ENCODE measurements around the gene SLAMF6.
"Not testable (repeated sequence)": the region's sequence is repeated elsewhere in the genome, so short reads cannot be mapped to it uniquely, and the experiment has no call there.

The SLAMF6 gene

DNA sequence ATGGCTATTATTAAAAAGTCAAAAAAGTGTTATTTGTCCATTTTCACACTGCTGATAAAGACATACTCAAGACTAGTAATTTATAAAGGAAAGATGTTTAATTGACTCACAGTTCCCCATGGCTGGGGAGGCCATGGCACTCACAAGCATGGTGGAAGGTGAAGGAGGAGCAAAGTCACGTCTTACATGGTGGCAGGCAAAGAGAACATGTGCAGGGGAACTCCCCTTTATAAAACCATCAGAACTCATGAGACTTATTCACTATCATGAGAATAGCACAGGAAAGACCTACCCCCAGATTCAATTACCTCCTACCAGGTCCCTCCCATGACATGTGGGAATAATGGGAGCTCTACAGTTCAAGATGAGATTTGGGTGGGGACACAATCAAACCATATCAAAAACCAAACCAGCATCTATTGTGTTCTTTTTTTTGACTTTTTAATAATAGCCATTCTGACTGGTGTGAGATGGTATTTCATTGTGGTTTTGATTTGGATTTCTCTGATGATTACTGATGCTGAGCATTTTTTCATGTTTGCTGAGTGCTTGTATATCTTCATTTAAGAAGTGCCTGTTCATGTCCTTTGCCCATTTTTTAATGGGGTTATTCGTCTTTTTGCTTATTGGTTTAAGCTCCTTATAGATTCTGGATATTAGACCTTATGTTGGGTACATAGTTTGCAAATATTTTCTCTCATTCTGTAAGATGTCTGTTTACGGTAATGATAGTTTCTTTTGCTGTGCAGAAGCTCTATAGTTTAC, 24.6 kb downstream of the SLAMF6 start:
- H4K91ac ChIP-seq (ENCODE audit: low read length); H3K79me1 ChIP-seq (replicated peaks; ENCODE audit: low read length, poor library complexity, severe bottlenecking); H3K4me1 ChIP-seq (ENCODE audit: control insufficient read depth, insufficient read depth, low read depth, low read length); H2AFZ ChIP-seq (ENCODE audit: low read depth, low read length); H3K4me2 ChIP-seq (ENCODE audit: low read length, poor library complexity, severe bottlenecking); H2BK120ac ChIP-seq (ENCODE audit: low read depth, low read length); H3K36me3 ChIP-seq (ENCODE audit: control insufficient read depth in 1 of 2, insufficient read depth in 2 of 2, low read depth in 1 of 2, low read length in 2 of 2); H3K9ac ChIP-seq (ENCODE audit: low read length); H2BK15ac ChIP-seq (ENCODE audit: low read depth, poor library complexity, severe bottlenecking); H3K4ac ChIP-seq (ENCODE audit: low read depth in 1 of 2, low read length in 2 of 2); H3K4me3 ChIP-seq (ENCODE audit: insufficient read depth in 1 of 2, low read depth in 1 of 2, low read length in 2 of 2); H3K9me3 ChIP-seq (ENCODE audit: control insufficient read depth, low read length); H2AK5ac ChIP-seq (ENCODE audit: low read length, severe bottlenecking); DNase-seq; H3K27ac ChIP-seq (ENCODE audit: low read length, poor library complexity, severe bottlenecking); H2BK5ac ChIP-seq (ENCODE audit: low read depth, low read length, poor library complexity, severe bottlenecking); H3K14ac ChIP-seq (ENCODE audit: low read length in 2 of 2); H3K18ac ChIP-seq (ENCODE audit: low read depth in 1 of 2, low read length in 2 of 2); H3K23ac ChIP-seq (ENCODE audit: low read length in 2 of 2); H4K8ac ChIP-seq (ENCODE audit: low read length); H2BK12ac ChIP-seq (ENCODE audit: low read length in 2 of 2); H3K27me3 ChIP-seq (ENCODE audit: control insufficient read depth in 1 of 2, insufficient read depth in 1 of 2, low read length in 2 of 2): not testable (repeated sequence)
- 65% methylated on average over 3 of the region's 3 CpGs for WGBS

DNA sequence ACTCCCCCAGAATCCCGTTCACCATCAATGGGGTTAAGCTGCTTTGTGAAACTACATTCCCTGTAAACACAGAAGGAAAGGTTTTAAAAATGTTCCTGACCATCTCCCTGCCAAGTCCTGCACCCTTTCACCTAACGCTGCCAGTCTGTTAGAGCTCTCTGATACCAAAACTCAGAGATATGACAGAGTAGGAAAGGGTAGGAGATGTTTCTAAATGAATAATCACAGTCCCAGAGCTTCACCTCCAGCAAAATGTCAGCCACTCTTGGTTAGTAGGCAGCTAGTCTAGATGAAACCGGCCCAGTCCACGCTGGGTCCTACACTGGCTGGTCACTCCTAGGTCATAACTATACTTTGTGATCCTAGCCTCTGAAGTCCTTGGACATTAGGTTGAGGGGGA, 26.7 kb downstream of the SLAMF6 start:
- Histone ChIP-seq H3K4me3 (ENCODE audit: insufficient read depth in 1 of 2, low read depth in 1 of 2, low read length in 2 of 2) (no peak overlapping the region), H2BK120ac (ENCODE audit: low read depth, low read length) (no peak overlapping the region), H3K18ac (ENCODE audit: low read depth in 1 of 2, low read length in 2 of 2) (no peak overlapping the region), H3K27me3 (ENCODE audit: control insufficient read depth in 1 of 2, insufficient read depth in 1 of 2, low read length in 2 of 2) (no peaks in the 10 kb centered on the region), H2AFZ (ENCODE audit: low read depth, low read length) (no peak overlapping the region), H4K8ac (ENCODE audit: low read length) (no peak overlapping the region), H3K9ac (ENCODE audit: low read length) (no peak overlapping the region), H2BK5ac (ENCODE audit: low read depth, low read length, poor library complexity, severe bottlenecking) (no peak overlapping the region), H3K36me3 (ENCODE audit: control insufficient read depth in 1 of 2, insufficient read depth in 2 of 2, low read depth in 1 of 2, low read length in 2 of 2) (no peaks in the 10 kb centered on the region), H2BK15ac (ENCODE audit: low read depth, poor library complexity, severe bottlenecking) (no peak overlapping the region), H3K9me3 (ENCODE audit: control insufficient read depth, low read length) (no peaks in the 10 kb centered on the region), H3K4ac (ENCODE audit: low read depth in 1 of 2, low read length in 2 of 2) (no peak overlapping the region), H3K4me1 (ENCODE audit: control insufficient read depth, insufficient read depth, low read depth, low read length) (no peaks in the 10 kb centered on the region), H3K23ac (ENCODE audit: low read length in 2 of 2) (no peak overlapping the region), H3K14ac (ENCODE audit: low read length in 2 of 2) (no peak overlapping the region), H2AK5ac (ENCODE audit: low read length, severe bottlenecking) (no peak overlapping the region), H2BK12ac (ENCODE audit: low read length in 2 of 2) (no peak overlapping the region), H4K91ac (ENCODE audit: low read length) (no peak overlapping the region), H3K27ac (ENCODE audit: low read length, poor library complexity, severe bottlenecking) (no peak overlapping the region), H3K79me1 (replicated peaks; ENCODE audit: low read length, poor library complexity, severe bottlenecking) (no peaks in the 10 kb centered on the region), H3K4me2 (ENCODE audit: low read length, poor library complexity, severe bottlenecking) (no peak overlapping the region)
- 78% methylated on average over 3 of the region's 4 CpGs for WGBS
- DNase-seq: no peak

DNA sequence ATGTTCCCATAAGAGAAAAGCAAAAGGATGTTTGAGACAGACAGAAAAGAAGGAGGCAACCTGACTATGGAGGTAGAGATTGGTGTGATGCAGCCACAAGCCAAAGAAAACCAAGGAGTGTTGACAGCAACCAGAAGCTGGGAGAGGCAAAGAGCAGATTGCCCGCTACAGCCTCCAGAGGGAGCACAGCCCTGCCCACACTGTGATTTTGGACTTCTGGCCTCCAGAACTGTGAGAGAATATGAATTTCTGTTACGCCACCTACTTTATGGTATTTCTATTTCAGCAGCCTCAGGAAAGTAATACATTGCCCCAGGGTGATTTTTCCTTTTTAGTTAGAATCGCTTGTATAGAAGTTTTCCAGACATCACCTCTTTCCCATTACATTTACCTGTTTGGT, 28.4 kb downstream of the SLAMF6 start:
- H2AFZ ChIP-seq (ENCODE audit: low read depth, low read length): no peak overlapping the region
- no peak overlapping the region for H2AK5ac ChIP-seq (ENCODE audit: low read length, severe bottlenecking)
- H3K18ac ChIP-seq (ENCODE audit: low read depth in 1 of 2, low read length in 2 of 2): no peak overlapping the region
- H3K36me3 ChIP-seq (ENCODE audit: control insufficient read depth in 1 of 2, insufficient read depth in 2 of 2, low read depth in 1 of 2, low read length in 2 of 2): no peaks in the 10 kb centered on the region
- no peak overlapping the region for H2BK120ac ChIP-seq (ENCODE audit: low read depth, low read length)
- DNase-seq: no peak
- no peak overlapping the region for H4K8ac ChIP-seq (ENCODE audit: low read length)
- H3K4me3 ChIP-seq (ENCODE audit: insufficient read depth in 1 of 2, low read depth in 1 of 2, low read length in 2 of 2): no peak overlapping the region
- no peak overlapping the region for H3K23ac ChIP-seq (ENCODE audit: low read length in 2 of 2)
- no peak overlapping the region for H3K4me2 ChIP-seq (ENCODE audit: low read length, poor library complexity, severe bottlenecking)
- H2BK5ac ChIP-seq (ENCODE audit: low read depth, low read length, poor library complexity, severe bottlenecking): no peak overlapping the region
- no peak overlapping the region for H2BK12ac ChIP-seq (ENCODE audit: low read length in 2 of 2)
- H3K9ac ChIP-seq (ENCODE audit: low read length): no peak overlapping the region
- peaks cover 4% of the 10 kb centered on the region for H3K4me1 ChIP-seq (ENCODE audit: control insufficient read depth, insufficient read depth, low read depth, low read length)
- H4K91ac ChIP-seq (ENCODE audit: low read length): no peak overlapping the region
- H3K27ac ChIP-seq (ENCODE audit: low read length, poor library complexity, severe bottlenecking): no peak overlapping the region
- H3K79me1 ChIP-seq (replicated peaks; ENCODE audit: low read length, poor library complexity, severe bottlenecking): no peaks in the 10 kb centered on the region
- no peaks in the 10 kb centered on the region for H3K27me3 ChIP-seq (ENCODE audit: control insufficient read depth in 1 of 2, insufficient read depth in 1 of 2, low read length in 2 of 2)
- H3K14ac ChIP-seq (ENCODE audit: low read length in 2 of 2): no peak overlapping the region
- H3K9me3 ChIP-seq (ENCODE audit: control insufficient read depth, low read length): no peaks in the 10 kb centered on the region
- 76% methylated on average over 3 of the region's 3 CpGs for WGBS
- H2BK15ac ChIP-seq (ENCODE audit: low read depth, poor library complexity, severe bottlenecking): no peak overlapping the region
- no peak overlapping the region for H3K4ac ChIP-seq (ENCODE audit: low read depth in 1 of 2, low read length in 2 of 2)

DNA sequence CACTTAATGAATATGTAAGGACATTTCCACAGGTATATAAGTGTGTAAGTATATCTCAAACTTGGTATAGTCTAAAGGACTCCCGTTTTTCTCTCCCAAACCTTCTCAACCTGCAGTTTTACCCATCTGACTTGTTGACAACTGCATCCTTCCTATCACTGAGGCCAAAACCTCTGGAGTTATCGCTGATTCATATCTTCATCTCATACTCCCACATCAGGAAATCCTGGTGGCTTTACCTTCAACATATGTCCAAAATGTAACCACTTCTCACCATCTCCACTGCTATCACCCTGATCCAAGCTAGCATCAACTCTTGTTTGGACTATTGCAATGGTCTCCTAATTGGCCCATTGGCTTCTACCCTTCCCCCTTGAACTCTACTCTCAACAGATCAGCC, 30.4 kb downstream of the SLAMF6 start:
- Histone ChIP-seq H2BK15ac (ENCODE audit: low read depth, poor library complexity, severe bottlenecking) (no peak overlapping the region), H2AFZ (ENCODE audit: low read depth, low read length) (no peak overlapping the region), H3K4me2 (ENCODE audit: low read length, poor library complexity, severe bottlenecking) (no peak overlapping the region), H3K9me3 (ENCODE audit: control insufficient read depth, low read length) (no peaks in the 10 kb centered on the region), H2AK5ac (ENCODE audit: low read length, severe bottlenecking) (no peak overlapping the region), H3K27me3 (ENCODE audit: control insufficient read depth in 1 of 2, insufficient read depth in 1 of 2, low read length in 2 of 2) (no peaks in the 10 kb centered on the region), H4K8ac (ENCODE audit: low read length) (no peak overlapping the region), H2BK120ac (ENCODE audit: low read depth, low read length) (no peak overlapping the region), H3K4ac (ENCODE audit: low read depth in 1 of 2, low read length in 2 of 2) (no peak overlapping the region), H3K18ac (ENCODE audit: low read depth in 1 of 2, low read length in 2 of 2) (no peak overlapping the region), H3K14ac (ENCODE audit: low read length in 2 of 2) (no peak overlapping the region), H4K91ac (ENCODE audit: low read length) (no peak overlapping the region), H3K27ac (ENCODE audit: low read length, poor library complexity, severe bottlenecking) (no peak overlapping the region), H3K4me1 (ENCODE audit: control insufficient read depth, insufficient read depth, low read depth, low read length) (peaks cover 5% of the 10 kb centered on the region), H2BK5ac (ENCODE audit: low read depth, low read length, poor library complexity, severe bottlenecking) (no peak overlapping the region), H2BK12ac (ENCODE audit: low read length in 2 of 2) (no peak overlapping the region), H3K23ac (ENCODE audit: low read length in 2 of 2) (no peak overlapping the region), H3K4me3 (ENCODE audit: insufficient read depth in 1 of 2, low read depth in 1 of 2, low read length in 2 of 2) (no peak overlapping the region), H3K9ac (ENCODE audit: low read length) (no peak overlapping the region), H3K79me1 (replicated peaks; ENCODE audit: low read length, poor library complexity, severe bottlenecking) (no peaks in the 10 kb centered on the region), H3K36me3 (ENCODE audit: control insufficient read depth in 1 of 2, insufficient read depth in 2 of 2, low read depth in 1 of 2, low read length in 2 of 2) (no peaks in the 10 kb centered on the region)
- WGBS: 70% methylated on average over 2 of the region's 2 CpGs
- DNase-seq: no peak

Measured in mesenchymal stem cell (in vitro differentiated cells and primary cell).